K562 (cell line): ENCODE results near the gene KCTD7. TPM values are rescaled to one million over a fixed set of nuclear protein-coding genes. Genes with fewer than 3 reads are reported as not detected.
"Not testable (repeated sequence)": the region's sequence is repeated elsewhere in the genome, so short reads cannot be mapped to it uniquely, and the experiment has no call there.

Experiments
- ATAC-seq: fragments of 200-7000 bp; cut with Tn5 transposase; 3 replicates; pipeline ENCODE4 v1.9.1; 2020; ENCODE audit warnings: moderate library complexity
- BruUV-seq: library from RNA; stranded (reverse); fragments of 400-500 nt; replicated peaks from 2 replicates; lab custom pipeline; 2021; lab: Mats Ljungman, UMichigan
- CTCF ChIA-PET: fragments of 300-600 bp; formaldehyde crosslinking; extraction: SDS; loops from one replicate; lab custom pipeline; 2021; ENCODE audit warnings: low intra/inter-chr PET ratio; lab: Yijun Ruan, JAX
- POLR2A ChIA-PET: fragments of 300-600, 350-650 bp; sonication (Branson Sonifier 250); formaldehyde crosslinking; extraction: SDS; loops from one replicate; lab custom pipeline; 2021; ENCODE audit warnings: antibody characterized with exemption, inconsistent platforms; lab: Yijun Ruan, JAX
- DNase-seq, 4 experiments: peaks; one replicate each; pipeline versions ENCODE4 v3.0.0 to v3.0.0-alpha.2; 2011 to 2018; ENCODE audit warnings: low spot score in 3 of 4, mixed read lengths in 3 of 4; ENCODE audit errors: extremely low read depth in 1 of 4
- FAIRE-seq: peaks from 2 replicates; lab custom pipeline; 2011; peaks lifted over from hg19 to GRCh38; lab: Jason Lieb, UNC
- H2AFZ ChIP-seq: 2 replicates; pipeline ENCODE4 v1.6.0; 2011; ENCODE audit warnings: low read depth, low read length, control low read depth, inconsistent platforms
- H3K27ac ChIP-seq: fragments of 200-600 bp; 3 replicates; pipeline ENCODE4 v1.8.0; 2011; ENCODE audit warnings: low read depth, mild to moderate bottlenecking, control low read depth, inconsistent platforms, low read length, moderate library complexity, mixed read lengths; ENCODE audit errors: extremely low read depth
- H3K27me3 ChIP-seq, 2 experiments: fragments of 300-600 bp in 1 of 2; 2 replicates in 1 of 2; 3 replicates in 1 of 2; pipeline versions ENCODE4 v1.6.0 to v1.8.0; 2011; ENCODE audit warnings: inconsistent platforms in 2 of 2, low read length in 2 of 2, mild to moderate bottlenecking in 1 of 2, mixed read lengths in 1 of 2, moderate library complexity in 1 of 2; ENCODE audit not compliant: control insufficient read depth in 2 of 2, insufficient read depth in 2 of 2
- H3K36me3 ChIP-seq: fragments of 300-600 bp; 3 replicates; pipeline ENCODE4 v1.8.0; 2011; ENCODE audit warnings: mild to moderate bottlenecking, low read length, inconsistent platforms; ENCODE audit not compliant: control insufficient read depth, insufficient read depth
- H3K4me1 ChIP-seq, 2 experiments: fragments of 200-600 bp in 1 of 2; replicated peaks in 1 of 2; 2 replicates in 1 of 2; 3 replicates in 1 of 2; pipeline versions ENCODE4 v1.5.1 to v1.8.0; 2011; ENCODE audit warnings: inconsistent platforms in 2 of 2, low read length in 2 of 2, mild to moderate bottlenecking in 1 of 2, mixed read lengths in 1 of 2, moderate library complexity in 1 of 2; ENCODE audit not compliant: control insufficient read depth in 2 of 2, insufficient read depth in 2 of 2
- H3K4me2 ChIP-seq: 2 replicates; pipeline ENCODE4 v1.6.1; 2011; ENCODE audit warnings: low read length, control low read depth, inconsistent platforms, mixed read lengths; ENCODE audit not compliant: insufficient read depth
- H3K4me3 ChIP-seq: fragments of 200-600 bp; sonication (generic), shearing (Covaris generic); 2 replicates; pipeline ENCODE4 v1.5.1; 2016; ENCODE audit warnings: control low read depth, inconsistent platforms
- H3K79me2 ChIP-seq: fragments of 200-600 bp; 3 replicates; pipeline ENCODE4 v1.8.0; 2011; ENCODE audit warnings: low read length, inconsistent platforms; ENCODE audit not compliant: control insufficient read depth, insufficient read depth
- H3K9ac ChIP-seq, 2 experiments: 2 replicates each; pipeline versions ENCODE4 v1.6.0 to v1.6.1; 2011; ENCODE audit warnings: low read depth in 2 of 2, low read length in 2 of 2, control low read depth in 1 of 2, inconsistent platforms in 1 of 2, mild to moderate bottlenecking in 1 of 2, mixed read lengths in 1 of 2; ENCODE audit not compliant: insufficient read depth in 1 of 2
- H3K9me1 ChIP-seq: one replicate; pipeline ENCODE4 v1.6.0; 2011; ENCODE audit warnings: inconsistent platforms, mild to moderate bottlenecking, low read length, moderate library complexity; ENCODE audit not compliant: control insufficient read depth, insufficient read depth
- H3K9me3 ChIP-seq: replicated peaks from 2 replicates; pipeline ENCODE4 v1.5.1; 2011; ENCODE audit warnings: low read depth, low read length, inconsistent platforms; ENCODE audit not compliant: control insufficient read depth, insufficient read depth
- H4K20me1 ChIP-seq: replicated peaks from 2 replicates; pipeline ENCODE4 v1.6.1; 2011; ENCODE audit warnings: low read length, inconsistent platforms, mixed read lengths; ENCODE audit not compliant: control insufficient read depth, insufficient read depth
- CBFA2T2 ChIP-seq: fragments of 450-650 bp; conservative IDR thresholded peaks from 2 replicates; pipeline ENCODE4 v1.6.1; 2017; ENCODE audit warnings: mild to moderate bottlenecking
- COPS2 ChIP-seq: fragments of 450-650 bp; conservative IDR thresholded peaks from 2 replicates; pipeline ENCODE4 v1.6.1; 2016; ENCODE audit warnings: mild to moderate bottlenecking, moderate library complexity
- CREB3L1 ChIP-seq: fragments of 450-650 bp; IDR thresholded peaks from 2 replicates; pipeline ENCODE4 v1.6.1; 2014; ENCODE audit warnings: low read depth, mild to moderate bottlenecking, moderate library complexity, borderline replicate concordance
- DPF2 ChIP-seq: fragments of 450-650 bp; IDR thresholded peaks from 2 replicates; pipeline ENCODE4 v1.6.1; 2016
- HDAC1 ChIP-seq, 2 experiments: fragments of 450-650 bp; IDR thresholded peaks; 2 replicates each; pipeline ENCODE4 v1.6.1; 2016 to 2017; ENCODE audit warnings: inconsistent platforms in 1 of 2, mild to moderate bottlenecking in 1 of 2, moderate library complexity in 1 of 2
- KDM2B ChIP-seq: fragments of 250-450 bp; sonication (Bioruptor Pico); IDR thresholded peaks from 2 replicates; pipeline ENCODE4 v1.8.0; 2021; ENCODE audit warnings: mild to moderate bottlenecking, moderate library complexity
- MAFG ChIP-seq: fragments of 450-650 bp; conservative IDR thresholded peaks from 2 replicates; pipeline ENCODE4 v1.6.1; 2016; ENCODE audit warnings: missing genetic modification characterization, missing compliant biosample characterization
- NCOR1 ChIP-seq: fragments of 450-650 bp; IDR thresholded peaks from 2 replicates; pipeline ENCODE4 v1.6.1; 2016; ENCODE audit warnings: mild to moderate bottlenecking, moderate library complexity
- NFIC ChIP-seq: fragments of 450-650 bp; IDR thresholded peaks from 2 replicates; pipeline ENCODE4 v1.6.1; 2017; ENCODE audit warnings: mild to moderate bottlenecking, inconsistent platforms
- SMARCA4 ChIP-seq: fragments of 450-650 bp; IDR thresholded peaks from 2 replicates; pipeline ENCODE4 v1.6.1; 2016
- TAL1 ChIP-seq: fragments of 450-650 bp; IDR thresholded peaks from 2 replicates; pipeline ENCODE4 v1.6.1; 2016; ENCODE audit warnings: mild to moderate bottlenecking
- TRIM25 ChIP-seq: fragments of 450-650 bp; IDR thresholded peaks from 2 replicates; pipeline ENCODE4 v1.7.0; 2016; ENCODE audit warnings: borderline replicate concordance
- ZEB2 ChIP-seq: fragments of 450-650 bp; IDR thresholded peaks from 2 replicates; pipeline ENCODE4 v1.6.1; 2016
- ZNF384 ChIP-seq: IDR thresholded peaks from 2 replicates; pipeline ENCODE4 v1.6.1; 2012; ENCODE audit warnings: low read depth, low read length, improper control_type of control experiment
- ZNF57 ChIP-seq: fragments of 450-650 bp; formaldehyde crosslinking; IDR thresholded peaks from 2 replicates; pipeline ENCODE4 v1.4.0; 2020; ENCODE audit warnings: mild to moderate bottlenecking, moderate library complexity
- WGBS: fragments of 100-300 bp; shearing (Covaris generic); methylation state at CpG from one replicate; pipeline ENCODE4 v1.1.6; 2016; ENCODE audit warnings: low coverage, mixed read lengths; ENCODE audit not compliant: insufficient coverage; ENCODE audit errors: missing lambda C conversion rate; 5-methylcytosine and 5-hydroxymethylcytosine counted together
- in situ Hi-C: fragments of 300-500 bp; cut with MboI; formaldehyde crosslinking; loops from 4 replicates; pipeline ENCODE4 v1.15.0; 2018; ENCODE audit warnings: inconsistent platforms, mixed read lengths
- intact Hi-C: fragments of 100-400 bp; cut with micrococcal nuclease; formaldehyde crosslinking; loops from 2 replicates; pipeline ENCODE4 v1.14.2; 2022
- polyA plus RNA-seq, 8 experiments: library from polyadenylated mRNA; depleted of rRNA in 4 of 8; stranded (reverse) in 5 of 8; unstranded in 3 of 8; fragments of >200 nt; fragmentation: Nextera tagmentation in 2 of 8; fragmentation: Illumina TruSeq in 1 of 8; extraction: Ambion mirVana in 2 of 8; extraction: Trizol in 1 of 8; gene quantifications; 2 replicates each; pipeline versions ENCODE4 v1.2.1 to v1.2.3, GENCODE V29; 2011 to 2014; ENCODE audit warnings: inconsistent platforms in 1 of 8, missing spikeins in 1 of 8
- total RNA-seq, 7 experiments: library from RNA; depleted of rRNA in 6 of 7; stranded (reverse); fragments of >200 nt in 6 of 7; fragmentation: Illumina TruSeq in 2 of 7; extraction: Trizol in 2 of 7; gene quantifications; 2 replicates each; pipeline versions ENCODE4 v1.2.1 to v1.2.3, GENCODE V29; 2011 to 2021; ENCODE audit warnings: low replicate concordance in 1 of 7

The KCTD7 gene
- total and polyA plus RNA-seq, 9 of the 15 experiments (the other 6 are each of a cell fraction or from before 2014, with no cell fraction given), result 1.5 to 26.0 (median 9.0) TPM

GRCh38 chr7:66685663-66686062 is 57.0 kb downstream of the KCTD7 start:
- H3K4me3 ChIP-seq, H3K36me3 ChIP-seq, H3K4me2 ChIP-seq, DNase-seq, ATAC-seq, H3K27ac ChIP-seq, H2AFZ ChIP-seq, CTCF ChIA-PET, H4K20me1 ChIP-seq, H3K27me3 ChIP-seq, H3K9me3 ChIP-seq, FAIRE-seq, in situ Hi-C loops, BruUV-seq, H3K9ac ChIP-seq, H3K9me1 ChIP-seq, POLR2A ChIA-PET, intact Hi-C loops: not testable (repeated sequence)
- WGBS, result 93% methylated on average over 4 of the region's 4 CpGs
- H3K79me2 ChIP-seq, result peaks cover 44% of the 10 kb centered on the region
- peaks cover 20 to 43% of the 10 kb centered on the region in 2 experiments; a peak in 4 of 5 replicates for H3K4me1 ChIP-seq

DNA sequence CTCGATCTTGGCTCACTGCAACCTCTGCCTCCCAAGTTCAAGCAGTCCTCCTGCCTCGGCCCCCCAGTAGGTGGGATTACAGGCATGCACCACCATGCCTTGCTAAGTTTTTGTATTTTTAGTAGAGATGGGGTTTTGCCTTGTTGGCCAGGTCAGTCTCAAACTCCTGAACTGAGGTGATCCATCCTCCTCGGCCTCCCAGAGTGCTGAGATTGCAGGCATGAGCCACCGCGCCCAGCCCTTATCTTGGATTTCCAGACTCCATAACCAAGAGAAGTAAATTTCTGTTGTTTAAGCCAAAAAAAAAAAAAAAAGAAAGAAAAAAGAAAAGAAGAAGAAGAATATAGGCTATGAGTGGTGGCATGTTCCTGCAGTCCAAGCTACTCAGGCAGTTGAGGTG is 58.5 kb downstream of the KCTD7 start:
- 4% methylated on average over 5 of the region's 5 CpGs for WGBS
- intact Hi-C loops (no loop called here), in situ Hi-C loops (no loop called here)
- Histone ChIP-seq H2AFZ (no peak overlapping the region), H3K27me3 (no peaks in the 10 kb centered on the region), H3K4me2 (no peak overlapping the region), H3K79me2 (peaks cover 33% of the 10 kb centered on the region; the same call in 2 of the 3 replicates), H3K4me3 (no peak overlapping the region), H3K9ac (no peak overlapping the region), H3K4me1 (peaks cover 15 to 36% of the 10 kb centered on the region in 2 experiments; a peak in 4 of 5 replicates), H3K9me1 (no peaks in the 10 kb centered on the region), H4K20me1 (peaks cover 5% of the 10 kb centered on the region; the same call in 1 of the 2 replicates), H3K36me3 (peaks cover 4% of the 10 kb centered on the region; the same call in 1 of the 3 replicates), H3K27ac (no peak overlapping the region), H3K9me3 (no peaks in the 10 kb centered on the region)
- no TSS peak for BruUV-seq
- ATAC-seq (peak; percentile 51), FAIRE-seq (no peak), DNase-seq (peak in 2 of 4 experiments; percentile 49 to 80)
- ChIA-PET CTCF (no interaction called here), POLR2A (interaction anchor here (0.6 to 1.0 kb wide), 2 partner anchors 8 to 678 kb away, joined by 3 to 4 read pairs; no protein-coding TSS in a partner anchor)
- TF ChIP-seq DPF2 (peak; percentile 81), COPS2 (no peak), KDM2B (no peak), HDAC1 (IDR thresholded peaks at IDR 0.05) (peak in 1 of 2 experiments; percentile 79; a peak in 2 of 4 replicates), NCOR1 (peak; percentile 29; the same call in 1 of the 2 replicates), TAL1 (peak; percentile 69), CBFA2T2 (peak; percentile 66), ZNF384 (peak; percentile 63; the same call in 1 of the 2 replicates), MAFG (0 out of 2 replicates have a peak, but pooled peaks have one; percentile 12), NFIC (no peak), ZEB2 (0 out of 2 replicates have a peak, but pooled peaks have one; percentile 23), TRIM25 (no peak), CREB3L1 (no peak), SMARCA4 (peak; percentile 75), ZNF57 (CRISPR knock-in tag) (no peak)
